GM23248 (cell line): ENCODE measurements around the gene KCTD20.

Source experiments
- EZH2 ChIP-seq: fragments of 200-600 bp; sonication (generic); IDR thresholded peaks from 2 replicates; pipeline ENCODE4 v1.6.1; 2018; ENCODE audit warnings: antibody characterized with exemption, mild to moderate bottlenecking; ENCODE audit not compliant: insufficient read depth, poor library complexity, severe bottlenecking
- EZH2phosphoT487 ChIP-seq: fragments of 200-600 bp; sonication (generic); IDR thresholded peaks from 2 replicates; pipeline ENCODE4 v1.6.1; 2018; ENCODE audit warnings: antibody characterized with exemption, moderate library complexity, mild to moderate bottlenecking, low read depth; ENCODE audit not compliant: insufficient read depth

DNA sequence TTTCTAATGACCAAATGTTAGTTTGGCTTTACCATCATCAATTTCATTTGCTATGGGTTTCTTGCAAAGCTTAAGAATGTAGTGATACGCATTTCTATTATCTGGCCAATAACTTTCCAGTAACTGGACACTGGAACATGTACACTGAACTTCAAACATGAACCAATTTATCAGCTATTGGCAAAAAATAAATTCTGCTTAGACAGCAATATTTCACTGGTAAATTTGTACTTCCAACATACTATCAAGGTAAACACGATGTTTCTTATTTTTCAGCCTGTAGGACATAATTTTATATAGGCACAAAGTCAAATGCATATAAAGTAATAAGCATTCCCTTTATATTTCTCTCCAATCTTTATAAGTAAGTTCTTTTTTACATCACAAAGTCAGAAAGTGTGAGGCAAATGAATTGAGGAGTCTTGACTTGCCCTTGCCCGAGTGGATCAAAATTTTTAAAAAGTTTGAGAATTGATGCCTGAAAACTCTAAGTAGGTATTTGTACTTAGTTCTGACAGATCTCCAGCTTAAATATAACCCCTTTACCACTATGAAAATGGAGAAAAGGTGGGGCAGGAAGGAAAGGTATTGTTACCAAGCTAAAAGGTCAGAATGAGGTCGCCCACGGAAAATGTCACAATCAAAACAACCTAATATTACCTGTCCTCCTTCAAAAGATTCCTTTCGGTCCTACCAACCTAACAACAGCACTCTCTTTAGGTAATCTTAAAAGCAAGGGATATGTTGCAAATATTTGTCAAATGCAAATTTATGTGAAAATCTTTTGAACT, 63.1 kb downstream of the KCTD20 start:
- TF ChIP-seq EZH2phosphoT487 (no peak), EZH2 (no peak)
